HG02759 (cell line): ENCODE data around the gene MAP6.
"Not testable (repeated sequence)": the region's sequence is repeated elsewhere in the genome, so short reads cannot be mapped to it uniquely, and the experiment has no call there.

Experiments used
- ATAC-seq: cut with Tn5 transposase; IDR thresholded peaks from one replicate; pipeline ENCODE4 v1.9.1; 2021; ENCODE audit warnings: mild to moderate bottlenecking, moderate library complexity; ENCODE audit not compliant: unreplicated experiment

The MAP6 gene

GRCh38 chr11:75668451-75669297, at the start of gene MAP6:
TSS of gene MAP6 (minus strand) at chr11:75669038. CDS start at chr11:75668369, 669 bp downstream.
- ATAC-seq, result peak; percentile 30

- ATAC-seq, result no peak
Measured at GRCh38 chr11:75717608-75718418, 49.0 kb upstream of the MAP6 start, which contains the start of gene MOGAT2. TSS of gene MOGAT2 (plus strand) at chr11:75717838. CDS start at chr11:75717889, 51 bp downstream.

GRCh38 chr11:75716659-75717058, 47.8 kb upstream of the MAP6 start:
- ATAC-seq, result no peak

GRCh38 chr11:75715688-75716087, 46.9 kb upstream of the MAP6 start:
- no peak for ATAC-seq

- no peak for ATAC-seq
Measured at GRCh38 chr11:75714211-75714610, 45.4 kb upstream of the MAP6 start.

GRCh38 chr11:75706260-75706729, 37.5 kb upstream of the MAP6 start:
- peak; percentile 50 for ATAC-seq

- no peak for ATAC-seq
Measured at GRCh38 chr11:75705541-75705940, 36.7 kb upstream of the MAP6 start.

GRCh38 chr11:75703695-75704237, 34.9 kb upstream of the MAP6 start:
- no peak for ATAC-seq

- ATAC-seq, result no peak
Measured at GRCh38 chr11:75700940-75701339, 32.1 kb upstream of the MAP6 start.

- no peak for ATAC-seq
Measured at GRCh38 chr11:75697906-75698581, 29.2 kb upstream of the MAP6 start.

GRCh38 chr11:75691804-75692203, 23.0 kb upstream of the MAP6 start:
- no peak for ATAC-seq

- ATAC-seq, result peak; percentile 71
Measured at GRCh38 chr11:75689863-75690609, 21.2 kb upstream of the MAP6 start.

- not testable (repeated sequence) for ATAC-seq
Measured at GRCh38 chr11:75683856-75684255, 15.0 kb upstream of the MAP6 start.

GRCh38 chr11:75679566-75679965, 10.7 kb upstream of the MAP6 start:
- ATAC-seq, result no peak

GRCh38 chr11:75678620-75679259, 9.9 kb upstream of the MAP6 start:
- ATAC-seq, result no peak

- no peak for ATAC-seq
Measured at GRCh38 chr11:75677909-75678308, 9.1 kb upstream of the MAP6 start.

- ATAC-seq, result no peak
Measured at GRCh38 chr11:75677275-75677674, 8.4 kb upstream of the MAP6 start.

GRCh38 chr11:75673977-75674582, 5.2 kb upstream of the MAP6 start:
- no peak for ATAC-seq

GRCh38 chr11:75667831-75668450, 897 bp downstream of the MAP6 start:
- ATAC-seq, result peak; percentile 42
